AG04449 (cell line): ENCODE results near the gene XPR1.

Experiments
- CTCF ChIA-PET: fragments of 350-600 bp; formaldehyde crosslinking; extraction: SDS; loops from one replicate; lab custom pipeline; 2021; ENCODE audit warnings: antibody characterized with exemption; lab: Yijun Ruan, JAX
- POLR2A ChIA-PET: fragments of 400-600, 350-600 bp; formaldehyde crosslinking; extraction: SDS; loops from one replicate; lab custom pipeline; 2020; ENCODE audit warnings: antibody characterized with exemption, inconsistent platforms; lab: Yijun Ruan, JAX
- DNase-seq: peaks from one replicate; pipeline ENCODE4 v3.0.0-alpha.2; 2010; ENCODE audit warnings: low read depth, low spot score
- H3K4me3 ChIP-seq: 2 replicates; pipeline ENCODE4 v1.5.1; 2011; ENCODE audit warnings: low read depth, mild to moderate bottlenecking, control low read depth, low read length
- CTCF ChIP-seq: IDR thresholded peaks from one replicate; pipeline ENCODE4 v1.5.1; 2011; ENCODE audit warnings: mild to moderate bottlenecking, moderate library complexity, low read length, control low read depth, inconsistent platforms; ENCODE audit not compliant: insufficient read depth; ENCODE audit errors: missing control alignments

The XPR1 gene

GRCh38 chr1:180889325-180889724 is 257.5 kb downstream of the XPR1 start:
- ChIA-PET POLR2A (no interaction called here), CTCF (no interaction called here)
- no peak overlapping the region for H3K4me3 ChIP-seq

GRCh38 chr1:180892272-180892671 is 260.4 kb downstream of the XPR1 start:
- CTCF ChIA-PET, result interaction anchor here (0.8 to 2.4 kb wide), 3 partner anchors 9 to 274 kb away, joined by 3 to 10 read pairs (median 4); no protein-coding TSS in a partner anchor
- POLR2A ChIA-PET, result no interaction called here

More at GRCh38 chr1:180889325-180889724, 257.5 kb downstream of the XPR1 start:
- DNase-seq, result no peak
- TF ChIP-seq CTCF, result no peak

GRCh38 chr1:180892675-180893074 is 260.9 kb downstream of the XPR1 start:
- POLR2A ChIA-PET, result no interaction called here
- H3K4me3 ChIP-seq, result no peak overlapping the region
- no peak for TF ChIP-seq CTCF
- DNase-seq, result no peak
- CTCF ChIA-PET, result interaction anchor here (1.8 to 2.4 kb wide), 2 partner anchors 9 to 11 kb away, joined by 4 to 10 read pairs; no protein-coding TSS in a partner anchor

More at GRCh38 chr1:180892272-180892671, 260.4 kb downstream of the XPR1 start:
- DNase-seq, result no peak
- H3K4me3 ChIP-seq, result no peak overlapping the region
- TF ChIP-seq CTCF, result no peak

- no peak overlapping the region for H3K4me3 ChIP-seq
- DNase-seq, result no peak
- no peak for TF ChIP-seq CTCF
- ChIA-PET CTCF (interaction anchor here (2.4 kb wide), 1 partner anchor 12 kb away, joined by 10 read pairs; no protein-coding TSS in a partner anchor), POLR2A (no interaction called here)
Measured at GRCh38 chr1:180893614-180894013, 261.8 kb downstream of the XPR1 start.

DNA sequence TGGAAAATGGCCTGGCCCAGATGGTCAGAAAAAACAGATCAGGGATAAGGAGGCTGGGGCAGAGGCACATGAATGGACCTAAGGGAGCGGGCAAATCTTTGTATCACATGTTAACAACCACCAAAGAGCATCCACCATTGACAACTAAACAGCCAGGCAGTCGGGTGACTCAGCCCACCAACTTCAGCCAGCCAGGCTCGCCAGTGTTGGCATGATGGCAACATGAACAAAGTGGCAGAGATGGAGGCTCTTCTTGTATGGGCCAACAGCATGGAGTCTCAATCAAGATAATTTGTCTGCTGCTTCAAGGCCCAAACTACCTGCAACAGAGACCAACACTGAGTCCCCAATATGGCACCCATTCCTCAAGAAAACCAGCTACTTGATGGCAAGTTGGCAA is 264.3 kb downstream of the XPR1 start:
- ChIA-PET POLR2A (no interaction called here), CTCF (interaction anchor here (2.6 kb wide), 1 partner anchor 271 kb away, joined by 7 read pairs; no protein-coding TSS in a partner anchor)
- no peak overlapping the region for H3K4me3 ChIP-seq
- no peak for DNase-seq
- no peak for TF ChIP-seq CTCF

- H3K4me3 ChIP-seq, result no peak overlapping the region
- no peak for TF ChIP-seq CTCF
- ChIA-PET POLR2A (interaction anchor here (0.6 to 0.9 kb wide), 2 partner anchors 13 to 15 kb away, joined by 3 to 4 read pairs; no protein-coding TSS in a partner anchor), CTCF (interaction anchor here (0.7 to 3.1 kb wide), 8 partner anchors 13 to 383 kb away, joined by 3 to 12 read pairs (median 4); partner anchors contain the start of gene KIAA1614)
- no peak for DNase-seq
Measured at GRCh38 chr1:180898441-180899219, 266.8 kb downstream of the XPR1 start.
